Measurements from ENCODE around the gene PHAX.

DNA sequence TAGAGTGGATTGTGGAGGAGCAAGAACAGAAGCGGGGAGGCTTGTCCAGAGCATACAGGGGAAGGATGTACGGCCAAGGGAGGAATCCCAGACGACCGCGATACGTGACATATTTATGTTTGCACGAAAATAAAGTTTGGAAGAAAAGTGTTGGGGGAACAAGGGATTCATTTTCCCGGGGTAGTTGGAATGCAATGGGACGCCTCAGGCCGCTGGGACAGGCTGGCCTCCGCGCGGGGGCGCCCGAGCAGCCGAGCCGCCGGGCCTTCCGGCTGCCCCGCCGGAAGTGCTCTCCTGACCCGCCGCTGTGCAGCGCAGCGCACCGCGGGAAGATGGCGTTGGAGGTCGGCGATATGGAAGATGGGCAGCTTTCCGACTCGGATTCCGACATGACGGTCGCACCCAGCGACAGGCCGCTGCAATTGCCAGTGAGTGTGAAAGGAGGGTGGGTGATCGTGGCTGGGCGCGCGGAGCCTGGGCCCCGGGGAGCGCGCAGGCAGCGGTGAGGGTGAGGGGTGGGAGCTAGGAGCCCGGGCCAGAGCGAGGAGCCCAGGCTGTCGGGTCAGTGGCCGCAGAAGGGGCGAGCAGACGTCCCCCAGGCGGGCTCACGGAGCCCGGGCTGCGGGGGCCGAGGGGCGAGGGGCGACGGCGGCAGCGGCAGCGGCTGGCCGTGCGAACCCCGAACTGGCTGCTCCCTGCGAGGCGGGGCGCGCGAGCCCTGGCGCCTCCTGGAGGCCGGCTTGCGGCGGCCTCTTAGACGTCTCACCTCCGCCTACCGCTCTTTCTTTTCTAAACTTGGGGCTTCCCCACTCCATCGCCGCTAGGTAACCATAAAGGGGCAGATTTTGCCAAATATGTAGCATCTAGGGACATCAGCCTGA lies at the start of gene PHAX:
- TF ChIP-seq EZH2 (IDR thresholded peaks at IDR 0.05; ENCODE audit: insufficient read depth, poor library complexity, severe bottlenecking), result no peak
- no peak for TF ChIP-seq EZH2phosphoT487 (IDR thresholded peaks at IDR 0.05; ENCODE audit: insufficient read depth, low read depth)

Data from GM23248 (cell line).